HG03457 (cell line): ENCODE data around the gene AHSG.

Source experiments
- ATAC-seq: cut with Tn5 transposase; IDR thresholded peaks from one replicate; pipeline ENCODE4 v1.9.1; 2021; ENCODE audit warnings: moderate number of reproducible peaks; ENCODE audit not compliant: unreplicated experiment

The AHSG gene

GRCh38 chr3:186639778-186640472 lies 27.1 kb downstream of the AHSG start, which contains the start of gene FETUB:
FETUB (plus strand) TSS chr3:186640399; CDS start chr3:186640461, 62 bp downstream.
- ATAC-seq = no peak

- no peak for ATAC-seq
Observed at GRCh38 chr3:186640473-186640818, 27.6 kb downstream of the AHSG start.

GRCh38 chr3:186640929-186641328 lies 28.1 kb downstream of the AHSG start:
- ATAC-seq = no peak

GRCh38 chr3:186642014-186642413 lies 29.2 kb downstream of the AHSG start:
- ATAC-seq = no peak

GRCh38 chr3:186643493-186643892 lies 30.6 kb downstream of the AHSG start:
- no peak for ATAC-seq

GRCh38 chr3:186644683-186645082 lies 31.8 kb downstream of the AHSG start:
- ATAC-seq = no peak

- ATAC-seq = no peak
Observed at GRCh38 chr3:186646106-186646505, 33.2 kb downstream of the AHSG start.

GRCh38 chr3:186646841-186647240 lies 34.0 kb downstream of the AHSG start:
- no peak for ATAC-seq

- no peak for ATAC-seq
Observed at GRCh38 chr3:186648851-186649250, 36.0 kb downstream of the AHSG start.

- no peak for ATAC-seq
Observed at GRCh38 chr3:186651678-186652215, 38.9 kb downstream of the AHSG start.

GRCh38 chr3:186653080-186653707 lies 40.3 kb downstream of the AHSG start:
- ATAC-seq = peak; percentile 76

GRCh38 chr3:186653984-186654383 lies 41.1 kb downstream of the AHSG start:
- ATAC-seq = no peak

- ATAC-seq = no peak
Observed at GRCh38 chr3:186663361-186664118, 50.7 kb downstream of the AHSG start.

GRCh38 chr3:186664119-186664495 lies 51.2 kb downstream of the AHSG start:
- no peak for ATAC-seq

- no peak for ATAC-seq
Observed at GRCh38 chr3:186664506-186664905, 51.6 kb downstream of the AHSG start.

- no peak for ATAC-seq
Observed at GRCh38 chr3:186665625-186666188, 52.8 kb downstream of the AHSG start, which contains the start of gene HRG. HRG (plus strand) TSS chr3:186666014; CDS start chr3:186666032, 18 bp downstream.

- ATAC-seq = no peak
Observed at GRCh38 chr3:186668426-186668825, 55.6 kb downstream of the AHSG start.

GRCh38 chr3:186669378-186670084 lies 56.7 kb downstream of the AHSG start:
- no peak for ATAC-seq

GRCh38 chr3:186670155-186670554 lies 57.3 kb downstream of the AHSG start:
- ATAC-seq = no peak
